Trophoblast cell (in vitro differentiated cells and primary cell): ENCODE results near the gene HSD17B10. TPM values are rescaled to one million over a fixed set of nuclear protein-coding genes. Genes with fewer than 3 reads are reported as not detected.

Experiments used
- DNase-seq, 2 donors: peaks; one replicate each; pipeline ENCODE4 v3.0.0-alpha.2; 2016
- H2AFZ ChIP-seq: 2 replicates; pipeline ENCODE4 v1.6.1; 2013; ENCODE audit warnings: low read length, moderate library complexity, mild to moderate bottlenecking; ENCODE audit not compliant: insufficient read depth, poor library complexity
- H2AK5ac ChIP-seq: 2 replicates; pipeline ENCODE4 v1.6.1; 2013; ENCODE audit warnings: mild to moderate bottlenecking, low read length
- H2BK120ac ChIP-seq: 2 replicates; pipeline ENCODE4 v1.6.1; 2013; ENCODE audit warnings: low read length, mild to moderate bottlenecking, moderate library complexity; ENCODE audit not compliant: insufficient read depth, poor library complexity
- H2BK12ac ChIP-seq: 2 replicates; pipeline ENCODE4 v1.6.1; 2013; ENCODE audit warnings: mild to moderate bottlenecking, low read length, moderate library complexity
- H2BK5ac ChIP-seq: 2 replicates; pipeline ENCODE4 v1.6.1; 2013; ENCODE audit warnings: low read length, low read depth, moderate library complexity, mild to moderate bottlenecking; ENCODE audit not compliant: poor library complexity
- H3K14ac ChIP-seq: 2 replicates; pipeline ENCODE4 v1.6.1; 2013; ENCODE audit warnings: mild to moderate bottlenecking, low read length
- H3K18ac ChIP-seq: 2 replicates; pipeline ENCODE4 v1.6.1; 2013; ENCODE audit warnings: mild to moderate bottlenecking, low read length
- H3K23ac ChIP-seq: 2 replicates; pipeline ENCODE4 v1.6.1; 2013; ENCODE audit warnings: low read length
- H3K27ac ChIP-seq: 2 replicates; pipeline ENCODE4 v1.5.1; 2013; ENCODE audit warnings: low read depth, mild to moderate bottlenecking, inconsistent platforms, low read length, moderate library complexity
- H3K27me3 ChIP-seq: 2 replicates; pipeline ENCODE4 v1.6.1; 2013; ENCODE audit warnings: inconsistent platforms, mild to moderate bottlenecking, low read length, moderate library complexity; ENCODE audit not compliant: insufficient read depth
- H3K36me3 ChIP-seq, 2 experiments: 1 replicate in 1 of 2; 2 replicates in 1 of 2; pipeline ENCODE4 v1.6.1; 2013; ENCODE audit warnings: low read length in 2 of 2, mild to moderate bottlenecking in 2 of 2, moderate library complexity in 1 of 2; ENCODE audit not compliant: insufficient read depth in 2 of 2, control insufficient read depth in 1 of 2
- H3K4ac ChIP-seq: 2 replicates; pipeline ENCODE4 v1.6.1; 2013; ENCODE audit warnings: low read depth, mild to moderate bottlenecking, low read length, moderate library complexity
- H3K4me1 ChIP-seq, 2 experiments: 1 replicate in 1 of 2; 2 replicates in 1 of 2; pipeline ENCODE4 v1.6.1; 2013; ENCODE audit warnings: low read length in 2 of 2, mild to moderate bottlenecking in 2 of 2, moderate library complexity in 1 of 2; ENCODE audit not compliant: insufficient read depth in 2 of 2, control insufficient read depth in 1 of 2
- H3K4me2 ChIP-seq: 2 replicates; pipeline ENCODE4 v1.6.1; 2013; ENCODE audit warnings: inconsistent platforms, mild to moderate bottlenecking, low read length, moderate library complexity
- H3K4me3 ChIP-seq: 2 replicates; pipeline ENCODE4 v1.5.1; 2013; ENCODE audit warnings: mild to moderate bottlenecking, low read depth, low read length, inconsistent platforms
- H3K79me1 ChIP-seq: one replicate; pipeline ENCODE4 v1.6.1; 2013; ENCODE audit warnings: low read length
- H3K79me2 ChIP-seq: 2 replicates; pipeline ENCODE4 v1.6.1; 2013; ENCODE audit warnings: low read length, mild to moderate bottlenecking; ENCODE audit not compliant: control insufficient read depth, insufficient read depth, poor library complexity
- H3K9ac ChIP-seq: 2 replicates; pipeline ENCODE4 v1.6.1; 2013; ENCODE audit warnings: mild to moderate bottlenecking, low read length
- H3K9me3 ChIP-seq: 2 replicates; pipeline ENCODE4 v1.6.1; 2013; ENCODE audit warnings: low read depth, mild to moderate bottlenecking, control low read depth, inconsistent platforms, low read length; ENCODE audit not compliant: insufficient read depth
- H4K12ac ChIP-seq: 2 replicates; pipeline ENCODE4 v1.6.1; 2013; ENCODE audit warnings: low read depth, mild to moderate bottlenecking, low read length, moderate library complexity
- H4K8ac ChIP-seq: 2 replicates; pipeline ENCODE4 v1.6.1; 2013; ENCODE audit warnings: low read depth, mild to moderate bottlenecking, low read length, moderate library complexity
- H4K91ac ChIP-seq: one replicate; pipeline ENCODE4 v1.6.1; 2013; ENCODE audit warnings: low read depth, mild to moderate bottlenecking, low read length, moderate library complexity
- WGBS: extraction: QIAGEN DNeasy Blood & Tissue Kit; methylation state at CpG from one replicate; pipeline ENCODE4 v1.1.7; 2013; ENCODE audit warnings: missing lambda C conversion rate; ENCODE audit not compliant: insufficient read length, insufficient coverage; ENCODE audit errors: extremely low coverage; 5-methylcytosine and 5-hydroxymethylcytosine counted together
- polyA plus RNA-seq: library from polyadenylated mRNA; stranded (reverse); fragments of 200-250 nt; gene quantifications from 2 replicates; pipeline ENCODE4 v1.2.3, GENCODE V29; 2013

Gene HSD17B10
- 60.3 and 62.4 TPM in 2 replicates for polyA plus RNA-seq

- Histone ChIP-seq H3K23ac (no peak within 1 kb of the TSS), H4K8ac (peak within 1 kb of the TSS; percentile 76), H2BK12ac (no peak within 1 kb of the TSS), H2AK5ac (no peak within 1 kb of the TSS), H3K27ac (peak within 1 kb of the TSS; percentile 26), H3K4me3 (peak within 1 kb of the TSS; percentile 87), H3K9ac (peak within 1 kb of the TSS; percentile 36), H3K4ac (no peak within 1 kb of the TSS), H4K91ac (peak within 1 kb of the TSS; percentile 34), H2BK5ac (peak within 1 kb of the TSS; percentile 39), H3K4me1 (peaks cover 4 to 5% of the 10 kb centered on the region in 2 experiments), H3K79me1 (no peaks in the 10 kb centered on the region), H3K79me2 (peaks cover 4% of the 10 kb centered on the region), H2AFZ (peak within 1 kb of the TSS; percentile 86), H3K27me3 (no peaks in the 10 kb centered on the region), H3K4me2 (peak within 1 kb of the TSS; percentile 73), H3K18ac (peak within 1 kb of the TSS; percentile 38), H4K12ac (peak within 1 kb of the TSS; percentile 84), H3K9me3 (no peaks in the 10 kb centered on the region), H3K14ac (no peak within 1 kb of the TSS), H2BK120ac (no peak within 1 kb of the TSS), H3K36me3 (peaks cover 12 to 25% of the 10 kb centered on the region in 2 experiments)
- DNase-seq: peak; percentile 83 to 93
- no CpG with 5 or more reads among the region's 61 CpGs for WGBS
Observed at GRCh38 chrX:53433651-53434639, at the start of gene HSD17B10. Gene HSD17B10, minus strand, starts transcription at chrX:53434370. Its CDS starts 25 bp downstream, at chrX:53434345.

- Histone ChIP-seq H3K79me2 (no peaks in the 10 kb centered on the region), H2BK120ac (no peak overlapping the region), H3K27me3 (no peaks in the 10 kb centered on the region), H3K4me1 (peaks cover 0 to 4% of the 10 kb centered on the region in 2 experiments), H2AFZ (no peak overlapping the region), H3K4me2 (no peak overlapping the region), H3K27ac (no peak overlapping the region), H4K8ac (no peak overlapping the region), H3K14ac (no peak overlapping the region), H3K36me3 (no peaks in the 10 kb centered on the region), H3K9me3 (no peaks in the 10 kb centered on the region), H3K18ac (no peak overlapping the region), H3K4ac (no peak overlapping the region), H4K12ac (no peak overlapping the region), H3K23ac (no peak overlapping the region), H3K79me1 (no peaks in the 10 kb centered on the region), H2BK12ac (no peak overlapping the region), H3K9ac (no peak overlapping the region), H2BK5ac (no peak overlapping the region), H4K91ac (no peak overlapping the region), H2AK5ac (no peak overlapping the region), H3K4me3 (no peak overlapping the region)
- DNase-seq: no peak
- WGBS: no CpG with 5 or more reads among the region's 2 CpGs
Observed at GRCh38 chrX:53483416-53483815, 49.2 kb upstream of the HSD17B10 start.

DNA sequence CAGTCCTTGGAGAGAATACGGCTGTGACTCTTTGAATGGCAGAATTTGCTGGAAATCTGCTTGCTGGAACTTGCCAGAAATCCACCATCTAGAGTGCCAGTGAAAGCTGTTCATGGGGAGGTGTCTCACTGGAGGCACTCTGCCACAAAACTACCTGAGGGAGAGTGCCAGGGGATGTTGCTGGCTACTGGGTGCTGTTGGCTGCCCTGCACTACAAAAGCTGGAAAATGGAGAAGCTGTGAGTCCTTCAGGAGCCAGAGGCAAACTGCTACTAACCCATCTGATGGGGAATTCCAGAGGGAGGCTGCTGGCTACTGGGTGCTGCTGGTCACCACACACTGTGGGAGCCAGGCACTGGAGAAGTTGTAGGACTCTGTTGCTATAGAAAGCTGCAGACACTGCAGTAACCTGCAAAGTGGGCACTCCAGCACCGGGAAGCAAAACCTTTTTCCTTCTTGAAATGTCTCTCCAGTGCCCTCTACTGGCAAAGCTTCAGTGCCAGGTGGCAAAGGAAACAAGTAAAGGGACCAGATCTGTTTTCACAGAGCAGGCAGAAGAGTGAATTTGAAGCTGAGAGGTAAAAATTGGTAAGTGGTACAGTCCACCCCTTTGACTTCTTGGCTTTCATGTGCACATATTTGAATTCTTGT, 47.8 kb upstream of the HSD17B10 start:
- no peak overlapping the region for H3K27ac ChIP-seq
- no peak overlapping the region for H4K12ac ChIP-seq
- no peak overlapping the region for H4K91ac ChIP-seq
- H2BK12ac ChIP-seq: no peak overlapping the region
- no peaks in the 10 kb centered on the region for H3K27me3 ChIP-seq
- H2AFZ ChIP-seq: no peak overlapping the region
- no peak overlapping the region for H3K23ac ChIP-seq
- no peak overlapping the region for H3K4ac ChIP-seq
- peaks cover 0 to 4% of the 10 kb centered on the region in 2 experiments for H3K4me1 ChIP-seq
- no peaks in the 10 kb centered on the region for H3K9me3 ChIP-seq
- H3K4me3 ChIP-seq: no peak overlapping the region
- H2BK5ac ChIP-seq: no peak overlapping the region
- DNase-seq: peak; percentile 58 to 83
- no peaks in the 10 kb centered on the region for H3K36me3 ChIP-seq
- H3K18ac ChIP-seq: no peak overlapping the region
- no peaks in the 10 kb centered on the region for H3K79me1 ChIP-seq
- H3K14ac ChIP-seq: no peak overlapping the region
- no peak overlapping the region for H3K9ac ChIP-seq
- WGBS: no CpG with 5 or more reads among the region's 2 CpGs
- no peaks in the 10 kb centered on the region for H3K79me2 ChIP-seq
- no peak overlapping the region for H2AK5ac ChIP-seq
- no peak overlapping the region for H2BK120ac ChIP-seq
- H3K4me2 ChIP-seq: no peak overlapping the region
- no peak overlapping the region for H4K8ac ChIP-seq

- no peak overlapping the region for H2BK5ac ChIP-seq
- H3K79me1 ChIP-seq: no peaks in the 10 kb centered on the region
- H3K18ac ChIP-seq: no peak overlapping the region
- H4K12ac ChIP-seq: no peak overlapping the region
- no peaks in the 10 kb centered on the region for H3K27me3 ChIP-seq
- H3K9me3 ChIP-seq: no peaks in the 10 kb centered on the region
- no peaks in the 10 kb centered on the region for H3K79me2 ChIP-seq
- no peak overlapping the region for H3K9ac ChIP-seq
- H3K27ac ChIP-seq: no peak overlapping the region
- H2BK120ac ChIP-seq: no peak overlapping the region
- no peak overlapping the region for H4K91ac ChIP-seq
- H3K4me1 ChIP-seq: peaks cover 0 to 4% of the 10 kb centered on the region in 2 experiments
- H3K14ac ChIP-seq: no peak overlapping the region
- no peak overlapping the region for H4K8ac ChIP-seq
- H3K4me2 ChIP-seq: no peak overlapping the region
- no peak overlapping the region for H2AFZ ChIP-seq
- H2AK5ac ChIP-seq: no peak overlapping the region
- H3K4ac ChIP-seq: no peak overlapping the region
- no peak overlapping the region for H2BK12ac ChIP-seq
- no peak overlapping the region for H3K4me3 ChIP-seq
- no peak for DNase-seq
- no CpG with 5 or more reads among the region's 5 CpGs for WGBS
- H3K23ac ChIP-seq: no peak overlapping the region
- H3K36me3 ChIP-seq: no peaks in the 10 kb centered on the region
Observed at GRCh38 chrX:53481093-53481492, 46.9 kb upstream of the HSD17B10 start.
